Endometrium (tissue), 2 donors: ENCODE data around the gene ANK3.

ENCODE experiments used
- FAIRE-seq: peaks from 2 replicates; lab custom pipeline; 2012; peaks lifted over from hg19 to GRCh38; lab: Jason Lieb, UNC
- donor health status: control.
- donor health status: control.

The ANK3 gene

DNA sequence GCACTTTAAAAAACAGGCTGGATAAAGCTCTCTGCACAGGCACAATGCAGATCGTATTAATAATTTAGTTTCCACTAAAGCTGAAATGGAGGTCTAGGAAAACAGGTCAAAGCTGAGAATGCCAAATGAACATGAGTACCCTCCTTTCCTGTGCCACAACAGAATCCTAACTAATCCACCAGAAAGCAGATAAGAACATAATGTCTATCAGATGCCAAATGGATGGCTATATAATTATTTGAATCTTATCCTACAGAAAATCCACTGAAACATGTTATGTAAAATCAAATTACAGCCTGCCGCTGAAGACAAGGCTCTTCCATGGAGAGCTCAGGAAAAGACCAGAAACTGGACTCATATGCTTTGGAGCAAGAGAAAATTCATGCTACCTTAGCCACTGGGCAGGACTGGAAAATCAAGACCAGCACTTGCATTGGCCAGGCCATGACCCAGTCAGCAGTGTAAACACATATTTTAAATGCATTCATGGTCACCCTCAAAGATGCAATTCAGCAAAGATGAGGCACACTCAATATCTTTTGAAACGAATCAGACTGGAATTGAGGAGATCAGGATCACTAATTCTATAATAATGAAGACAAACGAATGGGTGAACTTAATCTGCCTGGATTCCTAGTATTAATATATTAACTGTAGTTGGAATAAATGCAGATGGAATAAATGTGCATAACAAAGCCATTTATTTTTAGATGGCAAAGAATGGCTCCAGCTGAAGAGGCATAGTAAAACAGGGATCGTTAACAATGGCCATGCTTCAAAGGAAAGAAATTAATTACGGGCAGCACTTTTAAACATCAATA is 13.2 kb downstream of the ANK3 start:
- no peak for FAIRE-seq

DNA sequence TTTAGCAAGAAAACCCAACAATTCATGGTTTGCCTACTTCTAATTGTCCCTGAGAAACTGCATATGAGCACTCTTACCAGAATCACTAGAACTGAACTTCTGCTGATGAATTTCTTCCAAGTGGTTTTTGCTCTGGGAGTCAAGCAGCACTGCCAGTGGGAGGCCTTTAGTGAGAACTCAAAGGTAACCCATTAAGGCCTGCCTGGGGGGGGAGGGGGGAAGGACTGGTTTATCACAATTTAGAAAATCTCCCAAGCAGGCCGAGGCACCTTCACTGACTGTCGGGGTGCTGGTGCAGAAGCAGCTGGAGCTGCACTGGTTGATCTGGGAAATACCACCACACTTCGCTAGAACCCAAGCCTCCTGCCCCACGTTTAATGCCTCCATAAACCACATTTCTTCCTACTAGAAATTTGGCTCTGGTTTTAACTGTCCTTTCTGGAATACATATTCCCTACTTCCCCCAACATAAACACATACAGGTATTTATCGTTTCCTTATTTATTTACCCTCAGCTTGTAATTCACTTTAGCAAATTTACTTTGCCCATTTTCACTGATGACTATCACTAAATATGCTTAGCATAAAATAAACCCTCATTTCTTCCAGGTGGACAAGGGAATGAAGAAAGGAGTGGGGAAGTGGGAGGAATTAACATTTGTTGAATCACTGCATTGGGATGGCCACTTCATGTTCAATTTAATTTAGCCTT is 14.2 kb downstream of the ANK3 start:
- no peak for FAIRE-seq

DNA sequence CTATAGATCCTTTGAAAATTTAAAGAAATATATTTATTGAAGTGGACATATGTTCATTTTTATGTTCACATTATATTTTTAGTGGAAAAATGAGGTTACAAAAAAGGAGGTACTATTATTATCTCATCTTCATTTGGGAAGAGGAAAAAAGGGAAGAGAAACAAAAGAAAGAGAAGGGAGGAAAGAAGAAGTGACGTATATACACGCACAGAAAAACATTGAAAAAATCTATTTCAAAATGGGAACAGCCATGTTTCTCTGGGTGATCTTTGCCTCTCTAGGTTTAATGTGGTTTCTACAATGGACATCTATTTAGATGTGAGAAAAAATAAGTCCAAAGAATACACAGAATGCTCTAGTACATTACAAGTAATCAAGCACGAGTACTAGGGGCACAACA is 14.8 kb downstream of the ANK3 start:
- FAIRE-seq = no peak

DNA sequence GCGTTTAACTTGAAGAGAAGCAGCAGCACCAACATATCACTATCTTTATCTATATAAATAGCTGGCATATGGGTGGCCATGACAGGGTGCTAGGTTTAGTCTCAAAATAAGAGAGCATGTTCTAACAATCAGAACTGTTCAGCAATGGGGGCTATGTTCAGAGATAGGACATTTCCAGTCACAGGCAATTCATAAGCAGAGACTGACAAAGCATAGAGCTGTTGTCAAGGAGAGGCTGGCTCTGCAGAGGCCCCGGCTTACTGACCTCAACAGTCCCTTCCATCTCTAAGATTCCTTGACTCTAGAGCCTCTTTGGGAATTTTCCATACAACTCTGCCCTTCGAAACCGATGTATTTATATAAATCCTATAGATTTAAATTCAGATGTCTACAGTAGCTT is 17.2 kb downstream of the ANK3 start:
- no peak for FAIRE-seq

DNA sequence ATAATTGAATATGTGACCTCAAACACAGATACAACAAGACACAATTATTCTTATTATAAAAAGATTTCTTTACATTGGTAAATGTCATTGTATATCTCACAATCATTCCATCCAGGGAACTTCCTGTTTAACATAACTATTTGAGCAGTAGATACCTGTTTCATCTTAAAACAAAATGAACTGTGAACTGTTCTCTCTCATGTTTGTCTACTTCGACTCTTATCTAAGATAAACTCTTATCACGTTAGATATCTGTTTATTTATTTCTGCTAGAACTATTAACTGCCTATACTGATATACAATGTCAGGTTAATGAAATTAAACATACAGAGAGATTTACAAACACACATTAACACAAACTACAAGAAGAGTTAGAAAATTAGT is 20.1 kb downstream of the ANK3 start:
- peak; percentile 21 for FAIRE-seq

DNA sequence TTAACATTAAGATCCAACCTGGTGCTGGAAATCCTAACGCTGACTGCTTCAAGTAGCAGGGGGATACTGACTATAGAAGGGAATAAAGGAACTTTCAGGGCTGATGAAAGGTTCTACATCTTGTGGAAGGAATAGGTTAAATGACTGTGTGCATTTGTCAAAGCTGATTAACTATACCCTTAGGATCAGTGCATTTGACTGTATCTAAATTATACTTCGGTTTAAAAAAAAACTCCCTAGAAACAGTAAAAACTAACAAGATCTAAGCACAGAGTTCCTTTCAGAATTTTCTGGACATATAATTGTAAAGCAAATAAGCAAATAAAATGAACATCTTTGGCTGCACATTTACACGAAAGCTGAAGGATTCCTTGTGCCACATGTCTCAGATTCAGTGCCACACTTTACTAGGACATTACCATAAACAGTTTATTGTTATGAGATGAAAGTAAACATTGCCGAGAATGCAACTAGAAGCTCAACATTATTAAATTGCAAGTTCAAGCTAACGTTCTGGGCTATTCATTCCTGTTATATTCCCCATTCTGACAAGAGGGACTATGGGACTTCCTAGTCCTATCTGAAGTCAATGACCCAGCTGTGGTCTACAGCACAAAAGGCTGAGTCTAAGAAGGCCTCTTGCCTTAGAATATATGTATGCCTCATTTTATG is 20.7 kb downstream of the ANK3 start:
- no peak for FAIRE-seq

DNA sequence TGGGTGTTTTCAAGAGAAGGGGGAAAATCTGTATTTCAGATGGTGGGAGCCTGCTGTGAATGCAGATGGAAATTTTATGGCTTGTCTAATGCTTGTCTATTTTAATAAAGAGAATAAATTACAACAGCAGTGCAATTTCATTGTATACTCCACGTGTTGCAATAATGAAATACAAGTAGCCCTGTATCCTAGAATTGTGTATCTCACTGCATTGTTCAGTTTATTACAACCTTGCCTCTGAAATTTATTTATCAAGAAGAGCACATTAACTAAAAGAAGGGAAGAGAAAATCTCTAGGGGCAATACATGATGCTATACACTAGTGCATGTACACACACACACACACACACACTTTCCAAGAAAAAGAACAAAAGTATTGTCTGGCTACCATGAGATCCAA is 21.8 kb downstream of the ANK3 start:
- no peak for FAIRE-seq

DNA sequence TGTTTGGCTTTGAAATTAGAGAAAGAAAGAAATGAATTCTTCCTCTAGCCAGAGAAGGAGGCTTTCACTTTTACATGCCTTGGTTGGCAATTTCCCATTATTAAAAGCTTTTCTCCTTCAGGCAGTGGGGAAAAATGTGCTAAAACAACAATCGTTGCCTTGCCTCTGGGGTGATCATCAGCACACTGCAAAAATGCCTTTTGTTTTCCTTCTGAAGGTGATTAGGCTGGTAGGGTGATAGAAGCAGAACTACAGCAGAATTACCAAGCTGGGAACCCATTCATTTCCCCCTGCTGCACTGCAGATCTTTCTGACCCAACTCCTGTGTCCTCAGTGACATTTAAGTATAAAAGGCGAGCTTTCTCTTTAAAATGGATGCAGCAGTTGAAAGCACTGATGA is 22.2 kb downstream of the ANK3 start:
- no peak for FAIRE-seq

DNA sequence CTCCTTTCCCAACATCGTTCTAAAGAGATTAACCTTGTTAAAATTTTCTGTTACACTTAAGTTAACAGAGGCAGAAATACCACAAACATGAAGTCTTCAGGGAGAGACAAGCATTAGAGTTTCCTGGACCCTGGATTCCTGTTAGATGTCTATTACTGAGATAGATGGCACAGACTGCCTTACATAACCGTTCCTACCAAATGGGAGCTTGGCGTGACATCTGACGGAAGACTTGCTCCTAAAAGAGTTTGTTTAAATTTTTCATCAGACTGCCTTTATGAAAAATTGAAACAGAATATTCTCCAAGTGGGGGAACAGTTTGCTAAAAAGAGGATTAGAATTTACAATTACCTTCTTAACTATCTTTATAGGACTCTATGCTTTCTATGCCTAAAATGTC is 22.7 kb downstream of the ANK3 start:
- FAIRE-seq = no peak

DNA sequence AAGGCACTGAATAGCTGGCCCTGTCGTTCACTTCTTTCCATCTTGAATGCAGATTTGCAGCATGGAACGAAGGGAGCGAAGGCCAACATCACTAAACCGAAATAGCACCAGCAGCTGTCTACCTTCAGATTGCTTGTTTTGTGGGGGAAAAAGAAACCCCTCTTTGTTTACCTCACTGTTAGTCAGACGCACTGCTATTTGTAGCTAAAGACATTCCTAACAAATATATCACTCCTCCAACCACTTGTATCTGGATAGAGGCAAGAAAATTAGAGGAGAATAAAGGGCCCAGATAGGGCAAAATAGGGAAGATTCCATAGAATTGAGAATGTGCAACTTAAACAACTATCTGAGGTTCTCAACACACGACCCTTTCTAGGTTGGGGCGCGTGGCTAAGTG is 26.5 kb downstream of the ANK3 start:
- FAIRE-seq = no peak

DNA sequence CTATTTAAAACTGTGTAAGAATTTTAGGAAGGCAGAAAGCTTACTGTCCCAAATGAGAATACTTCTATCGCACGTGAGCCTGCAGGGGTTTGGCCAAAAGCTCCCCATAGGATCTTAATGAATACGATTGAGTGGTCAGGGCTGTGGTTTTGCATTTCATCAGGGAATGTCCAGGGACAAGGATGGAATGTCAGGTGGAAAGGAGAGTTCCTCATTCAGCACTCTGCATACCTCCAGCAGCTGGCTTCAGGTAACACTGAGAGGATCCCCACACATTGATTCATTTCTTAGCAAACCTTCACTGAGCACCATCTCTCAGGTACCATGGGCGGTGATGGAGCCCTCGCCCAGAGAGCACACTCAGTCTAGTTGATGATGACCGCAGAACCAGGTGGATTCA is 27.2 kb downstream of the ANK3 start:
- FAIRE-seq = no peak

DNA sequence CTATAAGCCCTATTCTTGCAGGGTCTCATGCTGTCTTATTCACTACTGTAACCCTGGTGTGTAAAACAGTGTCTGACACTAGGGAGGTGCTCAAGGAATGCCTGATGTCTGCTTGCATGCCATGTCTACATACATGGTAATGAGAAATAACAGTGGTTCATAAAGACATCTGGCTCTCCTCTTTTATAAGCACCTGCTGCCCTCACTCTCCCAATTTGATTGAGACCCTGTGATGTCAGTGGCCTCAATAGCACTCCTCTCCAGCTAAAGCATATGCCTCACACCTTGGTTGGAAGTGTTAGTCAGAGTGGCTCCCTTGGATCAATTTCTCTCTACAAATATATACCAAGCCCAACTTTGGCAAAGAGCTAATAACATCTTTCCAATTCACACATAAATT is 30.6 kb downstream of the ANK3 start:
- FAIRE-seq = no peak

DNA sequence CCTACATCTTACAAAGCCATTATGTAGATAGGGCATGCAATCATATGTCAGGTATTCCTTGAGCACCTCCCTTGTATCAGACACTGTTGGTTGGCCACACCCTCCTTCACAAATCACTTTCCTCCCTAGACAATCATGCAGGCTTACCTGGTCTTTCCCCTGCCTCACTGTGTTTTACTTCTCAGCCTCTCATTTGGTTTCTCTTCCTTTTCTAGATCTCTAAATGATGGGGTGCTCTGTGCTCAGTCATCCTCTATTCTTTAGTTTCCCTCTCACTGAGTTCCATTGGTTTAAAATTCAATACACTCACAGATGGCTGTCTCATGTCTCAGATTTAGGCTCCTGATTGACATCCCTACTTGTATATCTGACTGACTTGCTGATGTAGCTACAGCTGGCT is 31.4 kb downstream of the ANK3 start:
- FAIRE-seq = no peak

DNA sequence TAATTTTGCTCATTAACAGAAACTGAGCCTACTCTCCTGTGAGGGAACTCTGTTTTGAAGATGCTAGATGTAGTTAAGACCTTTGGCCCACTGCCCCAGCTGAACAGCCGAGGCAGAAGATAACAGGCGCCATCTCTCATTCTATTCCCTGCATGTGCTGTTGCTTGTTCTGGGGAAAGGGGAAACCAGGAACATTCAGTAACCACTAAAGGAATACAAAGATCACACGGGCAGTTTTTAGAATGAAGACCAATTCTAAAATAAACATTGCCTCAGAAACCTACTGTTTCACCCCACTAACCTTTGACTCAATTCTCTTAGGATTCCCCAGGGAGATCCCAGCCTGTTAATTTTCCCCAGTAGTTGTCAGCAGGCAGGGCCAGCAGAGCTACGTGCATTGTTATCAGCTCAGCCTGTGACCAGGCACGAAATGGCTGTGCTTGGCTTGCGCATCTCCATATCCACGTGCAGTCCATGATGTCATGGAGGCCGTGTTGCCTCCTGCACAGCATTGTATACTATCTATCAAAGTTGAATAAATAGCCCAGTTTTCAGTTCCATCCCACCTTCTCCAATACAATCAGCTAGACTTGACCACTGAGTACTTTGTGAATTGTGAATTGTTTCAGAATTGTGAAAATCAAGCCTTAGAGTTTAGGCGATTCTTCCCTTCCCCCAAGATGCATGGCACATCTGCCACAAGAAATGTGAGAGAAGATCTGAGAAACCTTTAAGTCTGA is 36.0 kb downstream of the ANK3 start:
- FAIRE-seq = no peak

DNA sequence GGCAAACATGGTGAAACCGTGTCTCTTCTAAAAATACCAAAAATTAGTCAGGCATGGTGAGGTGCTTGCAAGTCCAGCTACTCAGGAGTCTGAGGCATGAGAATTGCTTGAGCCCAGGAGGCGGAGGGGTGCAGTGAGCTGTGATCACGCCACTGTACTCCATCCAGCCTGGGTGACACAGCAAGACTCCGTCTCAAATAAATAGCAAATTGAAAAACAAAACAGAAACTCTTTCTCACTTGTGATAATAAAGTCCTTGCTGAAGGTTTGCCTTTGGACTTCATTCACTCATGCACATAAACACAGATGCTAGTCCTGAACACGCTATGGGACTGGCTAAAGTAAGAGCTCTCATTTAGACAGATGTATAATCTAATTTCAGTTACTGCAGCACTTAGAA is 37.6 kb downstream of the ANK3 start:
- no peak for FAIRE-seq

DNA sequence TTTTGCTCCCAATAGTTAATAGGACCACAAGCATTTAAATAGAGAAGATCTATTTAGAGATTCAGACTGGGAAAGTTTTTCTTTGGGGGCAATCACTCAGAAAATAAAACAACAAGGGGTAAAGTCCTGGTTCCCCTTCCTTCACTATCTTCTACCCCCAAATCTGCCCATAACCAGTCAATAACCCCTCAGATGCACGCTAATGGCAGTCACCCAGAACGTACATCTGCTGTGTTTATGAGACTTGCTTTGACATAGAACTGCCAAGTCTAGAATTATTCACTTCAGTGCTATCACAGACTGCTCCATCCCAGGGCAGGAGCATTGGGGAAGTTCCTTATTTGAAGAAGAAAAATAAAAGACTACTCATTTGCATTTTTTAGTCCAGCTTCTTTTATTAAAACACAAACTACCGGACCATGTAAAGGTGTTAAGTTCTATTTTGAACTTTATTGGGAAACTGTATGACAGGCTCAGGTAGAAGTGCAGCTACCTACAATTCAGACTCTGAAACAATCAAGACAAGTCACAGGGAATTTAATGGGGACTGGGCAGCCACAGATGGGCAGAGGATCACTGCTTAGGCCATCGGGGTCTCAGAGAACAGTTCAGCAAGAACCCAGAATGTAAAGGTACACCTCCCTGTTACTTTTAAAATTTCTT is 38.4 kb downstream of the ANK3 start:
- no peak for FAIRE-seq

DNA sequence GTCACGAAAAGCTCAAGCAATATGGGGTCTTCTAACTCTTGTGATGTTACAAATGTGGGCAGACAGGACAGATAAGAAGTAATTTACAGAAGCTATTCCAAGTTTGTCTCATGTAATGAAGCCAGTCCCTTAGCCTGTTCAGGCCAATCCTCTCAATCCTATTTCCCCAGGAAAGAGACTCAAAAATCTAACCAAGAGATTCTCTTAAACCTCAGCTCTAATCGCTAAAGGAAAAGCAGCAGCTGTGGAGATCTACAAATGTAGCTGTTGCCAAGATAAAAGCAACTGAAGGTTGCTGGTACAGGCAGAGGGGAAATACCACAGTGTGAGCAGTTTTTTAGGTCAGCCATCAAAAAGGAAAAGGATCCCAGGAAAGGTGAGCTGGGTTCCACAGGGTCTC is 39.3 kb downstream of the ANK3 start:
- FAIRE-seq = no peak

DNA sequence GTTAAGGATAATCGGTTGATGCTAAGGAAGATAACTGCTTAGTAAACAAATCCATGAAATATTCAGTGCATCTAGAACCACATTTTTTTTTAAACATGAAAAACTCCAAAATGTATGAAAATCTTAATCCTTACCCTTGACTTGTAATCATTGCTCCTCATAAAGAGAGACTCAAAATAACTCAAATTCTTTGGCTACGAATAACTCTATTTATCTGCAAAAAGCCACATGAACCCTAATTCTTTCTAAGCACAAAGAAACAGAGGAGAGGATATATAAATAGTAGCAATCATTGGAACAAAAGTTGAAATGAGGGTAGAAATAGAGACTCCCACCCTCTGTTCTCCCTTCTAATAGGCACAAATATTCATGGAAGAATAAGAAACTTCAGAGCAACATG is 40.2 kb downstream of the ANK3 start:
- FAIRE-seq = no peak

DNA sequence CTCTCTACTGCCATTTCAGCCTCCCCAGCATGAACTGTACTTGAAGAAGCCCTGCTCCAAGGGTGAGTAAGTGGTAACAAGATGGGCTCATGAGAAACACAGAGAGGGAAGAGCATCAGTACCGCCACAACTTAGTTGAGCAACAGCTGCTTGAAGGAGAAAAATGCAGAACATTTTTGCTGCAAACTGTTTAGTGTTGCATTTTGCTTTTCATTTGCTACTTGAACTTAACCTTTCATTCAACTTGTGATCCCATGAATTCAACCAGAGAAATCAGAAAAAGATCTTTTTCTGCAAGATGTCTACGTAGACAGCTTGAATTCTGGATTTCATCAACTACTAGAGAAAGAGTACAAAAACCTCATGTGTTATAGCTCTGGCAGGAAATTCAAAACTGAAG is 40.7 kb downstream of the ANK3 start:
- FAIRE-seq = no peak

DNA sequence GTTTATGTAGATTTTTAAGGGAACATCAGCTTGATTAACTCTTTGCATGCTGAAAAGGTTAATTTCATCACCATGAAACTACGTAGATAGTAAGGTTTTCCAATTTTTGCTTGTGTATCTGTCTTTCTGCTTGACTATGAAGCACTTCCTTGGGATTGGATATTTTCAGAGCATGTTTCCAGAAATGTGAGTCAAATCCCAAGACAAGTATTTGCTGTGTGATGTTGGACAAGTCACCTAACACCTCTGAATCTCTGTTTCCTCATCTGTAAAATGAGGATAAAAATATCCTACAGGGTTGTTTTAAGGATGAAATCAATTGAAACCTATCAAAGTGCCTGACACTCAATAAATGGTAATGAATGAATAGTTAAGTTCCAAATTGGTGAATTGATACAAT is 42.4 kb downstream of the ANK3 start:
- FAIRE-seq = no peak

DNA sequence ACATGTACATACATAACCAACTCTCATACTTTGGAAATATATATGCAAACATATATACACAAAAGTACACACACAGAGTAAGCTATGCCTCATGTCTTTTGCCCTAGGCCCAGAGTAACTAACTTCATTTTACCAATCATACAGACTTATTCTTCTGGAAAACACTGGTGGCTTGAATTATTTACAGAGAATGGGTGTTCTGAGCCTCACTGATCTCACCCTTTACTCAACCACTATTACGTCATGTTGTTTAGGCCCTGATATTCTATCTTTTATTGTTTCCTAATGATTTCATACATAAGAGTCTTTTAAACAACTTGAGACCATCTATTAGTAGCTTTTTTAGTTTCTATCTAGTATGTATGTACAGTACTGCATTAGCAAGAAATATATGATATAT is 43.0 kb downstream of the ANK3 start:
- FAIRE-seq = no peak

DNA sequence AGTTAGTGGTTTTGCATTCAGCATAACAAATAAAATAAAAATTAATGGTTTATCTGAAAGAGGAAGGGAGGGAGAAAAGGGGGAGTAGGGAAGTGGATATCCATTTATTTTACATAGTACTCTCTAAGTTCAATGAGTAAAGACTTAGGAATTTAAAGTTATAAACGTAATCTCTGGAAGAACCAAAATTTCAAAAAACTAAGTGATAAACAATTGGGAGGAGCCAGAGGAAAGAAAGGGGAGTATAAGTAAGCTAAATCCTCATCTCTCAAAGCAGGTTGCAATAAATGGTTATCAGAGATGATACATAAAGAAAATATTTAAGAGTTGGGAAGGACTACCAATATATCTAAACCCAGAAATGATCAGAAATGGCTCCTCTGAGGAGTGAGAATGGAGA is 46.4 kb downstream of the ANK3 start:
- no peak for FAIRE-seq
